Left hindlimb (tissue), 1 donor: ENCODE data around the gene DGCR8.

ENCODE experiments used
- DNase-seq: peaks from one replicate; pipeline ENCODE4 v3.0.0-alpha.2; 2018

DGCR8 gene

GRCh38 chr22:20079745-20080444 lies at the start of gene DGCR8:
DGCR8 (plus strand) TSS chr22:20080241; CDS start chr22:20085964, 5,723 bp downstream.
- peak; percentile 97 for DNase-seq

- no peak for DNase-seq
Observed at GRCh38 chr22:20031732-20032406, 48.2 kb upstream of the DGCR8 start.

GRCh38 chr22:20032407-20032991 lies 47.5 kb upstream of the DGCR8 start:
- no peak for DNase-seq

GRCh38 chr22:20033045-20033706 lies 46.9 kb upstream of the DGCR8 start:
- no peak for DNase-seq

GRCh38 chr22:20034143-20034542 lies 45.9 kb upstream of the DGCR8 start:
- no peak for DNase-seq

GRCh38 chr22:20035375-20036083 lies 44.5 kb upstream of the DGCR8 start:
- no peak for DNase-seq

GRCh38 chr22:20036084-20036482 lies 44.0 kb upstream of the DGCR8 start:
- no peak for DNase-seq

GRCh38 chr22:20036535-20037392 lies 43.3 kb upstream of the DGCR8 start:
- DNase-seq, result no peak

GRCh38 chr22:20037419-20037818 lies 42.6 kb upstream of the DGCR8 start:
- no peak for DNase-seq

GRCh38 chr22:20038574-20038973 lies 41.5 kb upstream of the DGCR8 start:
- no peak for DNase-seq

- DNase-seq, result no peak
Observed at GRCh38 chr22:20039683-20040325, 40.2 kb upstream of the DGCR8 start.

- DNase-seq, result no peak
Observed at GRCh38 chr22:20040327-20041200, 39.5 kb upstream of the DGCR8 start.

GRCh38 chr22:20043057-20043996 lies 36.7 kb upstream of the DGCR8 start:
- no peak for DNase-seq

- no peak for DNase-seq
Observed at GRCh38 chr22:20043997-20044342, 36.1 kb upstream of the DGCR8 start.

GRCh38 chr22:20044495-20045151 lies 35.4 kb upstream of the DGCR8 start:
- no peak for DNase-seq

GRCh38 chr22:20046730-20047129 lies 33.3 kb upstream of the DGCR8 start:
- DNase-seq, result no peak

- no peak for DNase-seq
Observed at GRCh38 chr22:20051927-20052308, 28.1 kb upstream of the DGCR8 start.

- no peak for DNase-seq
Observed at GRCh38 chr22:20052309-20053259, 27.5 kb upstream of the DGCR8 start.
